Measurements from ENCODE around the gene ARHGEF6.

- TF ChIP-seq CTCF (IDR thresholded peaks at IDR 0.05; ENCODE audit: poor library complexity): no peak
- TF ChIP-seq EZH2 (IDR thresholded peaks at IDR 0.05; ENCODE audit: borderline replicate concordance): no peak
- no peak for TF ChIP-seq EZH2phosphoT487 (IDR thresholded peaks at IDR 0.05; ENCODE audit: low read depth, severe bottlenecking, unreplicated experiment)
These were observed 28.4 kb downstream of the ARHGEF6 start for GRCh38 chrX:136752346-136752745.

All from hepatocyte (in vitro differentiated cells).